HG03108 (cell line): ENCODE data around the gene CACFD1.
A peak's percentile ranks its signal among the peaks of the same experiment; 100 is the strongest.

Source experiments
- ATAC-seq: cut with Tn5 transposase; IDR thresholded peaks from one replicate; pipeline ENCODE4 v1.9.1; 2021; ENCODE audit warnings: moderate library complexity; ENCODE audit not compliant: unreplicated experiment

Gene CACFD1

DNA sequence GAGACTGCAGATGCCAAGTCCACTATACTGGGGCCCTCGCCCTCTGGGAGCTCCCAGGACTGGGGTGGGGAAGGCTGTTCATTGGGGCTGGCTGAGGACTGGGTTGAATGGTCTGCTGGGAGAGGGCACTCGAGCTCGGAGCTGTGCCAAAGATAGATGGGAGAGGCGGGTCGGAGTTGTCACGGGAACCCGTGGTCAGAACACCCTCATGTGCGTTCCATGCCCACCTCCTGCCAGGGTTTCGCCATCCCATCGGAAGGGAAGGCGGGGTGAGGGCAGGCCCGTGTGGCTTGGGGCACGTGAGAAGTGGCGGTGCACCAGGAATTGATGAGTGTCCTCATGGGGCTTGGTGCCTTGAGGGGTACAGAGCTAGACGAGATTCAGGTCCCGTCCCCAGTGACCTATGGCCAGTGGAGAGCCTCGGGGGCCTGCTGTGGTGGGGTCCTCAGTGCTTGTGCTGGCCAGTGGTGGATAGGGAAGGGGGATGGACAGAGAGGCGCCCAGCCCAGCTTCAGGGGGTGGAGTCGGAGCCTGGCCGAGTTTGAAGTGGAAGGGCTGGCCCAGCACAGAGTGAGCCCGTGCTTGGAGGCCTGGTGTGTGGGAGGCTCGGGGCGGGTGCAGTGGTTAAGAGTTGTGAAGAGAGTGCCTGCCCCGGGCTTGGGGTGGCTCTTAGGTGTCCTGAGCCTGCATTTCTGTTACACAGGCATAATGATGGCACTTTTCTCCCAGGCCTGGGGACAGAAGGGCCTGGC is 4.3 kb downstream of the CACFD1 start:
- ATAC-seq, result no peak

- no peak for ATAC-seq
Measured at GRCh38 chr9:133464638-133465037, 4.9 kb downstream of the CACFD1 start.

DNA sequence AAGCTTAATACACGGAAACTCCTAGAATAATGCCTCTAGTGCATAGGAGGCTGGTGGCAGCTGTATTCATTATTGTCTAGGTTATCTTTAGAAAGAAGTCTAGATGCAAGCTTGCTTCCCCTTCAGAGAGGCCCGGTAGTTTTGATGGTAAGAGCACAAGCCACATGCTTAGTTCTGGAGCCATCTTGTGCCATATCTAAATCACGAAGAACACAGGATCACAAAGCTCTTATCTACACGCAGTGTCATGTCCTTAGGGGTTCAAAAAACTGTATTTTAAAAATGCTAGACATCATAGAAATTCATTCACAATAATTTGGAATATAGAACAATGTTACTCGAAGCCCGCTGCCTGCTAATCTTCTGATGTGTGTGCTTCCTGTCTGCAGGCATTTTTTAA is 6.2 kb downstream of the CACFD1 start:
- ATAC-seq, result no peak

DNA sequence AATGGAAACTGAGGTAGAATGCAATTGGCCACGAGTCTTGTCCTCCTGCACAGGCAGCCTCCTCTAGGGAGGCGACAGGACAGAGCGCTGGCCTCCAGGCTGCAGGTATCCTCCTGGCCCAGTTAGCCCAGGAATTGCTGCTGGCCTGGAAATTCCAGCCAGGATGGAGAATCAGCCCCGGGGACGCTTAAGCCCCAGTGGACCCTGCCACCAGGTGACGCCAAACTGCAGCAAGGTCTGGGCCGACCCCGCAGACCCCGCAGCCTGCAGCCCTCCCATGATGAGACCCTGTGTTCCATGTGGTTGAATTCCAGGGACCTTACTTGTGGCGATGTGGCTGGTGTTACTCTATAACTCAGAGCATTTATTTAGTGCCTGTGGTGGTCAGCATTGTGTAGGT is 7.3 kb downstream of the CACFD1 start:
- ATAC-seq, result no peak

DNA sequence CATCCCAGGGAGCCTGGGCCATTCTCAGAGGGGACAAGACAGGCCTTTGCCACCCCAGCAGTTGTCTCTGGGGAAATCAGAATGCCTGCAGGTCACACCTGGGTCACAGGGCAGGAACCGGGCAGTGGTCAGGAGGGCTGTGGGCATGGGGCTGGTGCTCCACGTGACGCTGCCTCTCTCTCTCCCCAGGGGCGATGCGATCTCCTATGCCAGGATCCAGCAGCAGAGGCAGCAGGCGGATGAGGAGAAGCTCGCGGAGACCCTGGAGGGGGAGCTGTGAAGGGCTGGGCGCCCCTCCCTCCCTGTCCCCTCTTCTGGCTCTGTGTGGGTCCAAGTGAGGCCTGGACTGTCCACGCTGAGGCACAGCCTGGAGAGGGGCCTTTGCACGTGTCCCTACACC is 8.6 kb downstream of the CACFD1 start:
- ATAC-seq, result no peak

- ATAC-seq, result no peak
Measured at GRCh38 chr9:133468777-133469421, 9.1 kb downstream of the CACFD1 start.

- ATAC-seq, result no peak
Measured at GRCh38 chr9:133470427-133470924, 10.7 kb downstream of the CACFD1 start.

GRCh38 chr9:133470988-133471387 is 11.2 kb downstream of the CACFD1 start:
- no peak for ATAC-seq

DNA sequence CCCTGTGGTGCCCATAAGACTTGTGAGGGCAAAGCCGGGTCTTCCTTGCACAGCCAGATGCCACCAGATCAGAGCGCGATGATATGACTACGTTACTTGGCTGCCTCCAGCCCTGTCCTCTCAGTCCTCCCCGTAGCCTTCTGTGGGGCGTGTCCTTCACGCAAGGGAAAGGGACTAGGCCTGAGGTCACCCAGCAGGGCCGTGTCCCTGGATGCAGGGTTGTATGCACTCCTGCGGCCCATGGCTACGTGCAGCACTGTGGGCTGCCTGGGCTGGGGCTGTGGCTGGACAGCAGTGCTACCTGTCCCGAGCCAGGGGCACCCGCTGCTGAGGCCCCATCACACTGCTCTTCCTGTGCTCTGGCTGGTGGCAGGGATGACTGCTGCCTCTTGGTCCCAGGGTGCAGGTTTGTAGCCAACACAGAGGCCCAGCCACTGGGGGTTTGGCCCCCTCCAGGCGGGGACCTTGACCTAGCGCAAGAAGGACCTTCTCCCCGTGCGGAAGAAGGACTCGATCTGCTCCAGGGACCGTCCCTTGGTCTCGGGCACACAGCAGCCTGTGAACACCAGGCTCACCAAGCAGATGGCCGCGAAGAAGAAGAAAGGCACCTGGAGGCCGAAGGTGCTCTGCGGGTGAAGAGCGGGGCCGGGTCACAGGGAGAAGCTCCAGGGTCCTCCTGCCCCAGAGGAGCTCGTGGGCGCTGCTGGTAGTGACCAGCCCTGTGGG is 11.9 kb downstream of the CACFD1 start:
- ATAC-seq, result no peak

GRCh38 chr9:133472277-133472645 is 12.5 kb downstream of the CACFD1 start:
- ATAC-seq, result no peak

DNA sequence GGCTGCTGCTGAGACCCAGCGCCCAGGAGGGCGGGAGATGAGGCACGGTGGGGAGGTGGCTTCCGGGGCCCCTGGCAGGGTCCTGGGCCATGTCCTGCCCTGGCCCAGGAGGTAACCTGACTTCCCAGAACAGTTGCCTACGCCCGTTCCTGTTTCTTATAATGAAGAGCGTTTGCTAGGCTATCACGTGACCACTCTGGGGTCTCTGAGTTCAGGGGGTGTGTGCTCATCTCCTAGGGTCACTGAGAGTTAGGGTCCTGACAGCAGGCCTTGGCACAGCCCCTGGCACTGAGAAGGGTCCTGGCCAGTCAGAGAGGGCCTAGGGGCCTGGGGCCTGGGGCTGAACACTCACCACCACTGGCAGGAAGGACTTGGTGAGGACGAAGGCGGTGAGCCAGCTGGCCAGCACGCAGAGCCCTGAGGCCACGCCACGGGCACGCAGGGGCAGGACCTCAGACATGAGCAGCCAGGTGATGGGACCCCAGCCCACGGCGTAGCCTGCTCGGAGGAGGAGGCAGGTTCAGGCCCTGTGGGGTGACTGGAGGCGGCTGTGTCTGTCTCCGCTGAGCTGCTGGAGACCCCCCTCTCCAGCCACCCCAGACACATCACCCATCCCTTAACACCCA is 13.1 kb downstream of the CACFD1 start:
- no peak for ATAC-seq

DNA sequence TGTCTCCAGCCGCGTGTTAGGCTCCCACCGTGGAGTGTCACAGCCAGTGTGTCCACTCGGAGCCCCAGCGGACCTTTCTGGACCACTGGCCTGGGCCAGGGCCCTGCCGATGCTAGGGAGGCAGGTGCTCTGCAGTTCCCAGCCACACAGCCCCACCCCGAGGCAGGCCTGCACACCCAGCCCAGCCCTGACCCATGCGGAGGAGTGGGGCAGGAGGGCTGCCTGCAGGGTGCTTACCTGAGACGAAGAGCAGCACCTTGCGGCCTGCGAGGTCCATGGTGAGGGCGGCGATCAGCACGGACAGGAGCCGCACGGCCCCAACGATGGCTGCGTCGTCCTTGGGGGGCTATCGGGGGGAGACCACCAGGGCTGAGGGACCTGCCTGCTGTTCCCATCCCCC is 14.0 kb downstream of the CACFD1 start:
- no peak for ATAC-seq

DNA sequence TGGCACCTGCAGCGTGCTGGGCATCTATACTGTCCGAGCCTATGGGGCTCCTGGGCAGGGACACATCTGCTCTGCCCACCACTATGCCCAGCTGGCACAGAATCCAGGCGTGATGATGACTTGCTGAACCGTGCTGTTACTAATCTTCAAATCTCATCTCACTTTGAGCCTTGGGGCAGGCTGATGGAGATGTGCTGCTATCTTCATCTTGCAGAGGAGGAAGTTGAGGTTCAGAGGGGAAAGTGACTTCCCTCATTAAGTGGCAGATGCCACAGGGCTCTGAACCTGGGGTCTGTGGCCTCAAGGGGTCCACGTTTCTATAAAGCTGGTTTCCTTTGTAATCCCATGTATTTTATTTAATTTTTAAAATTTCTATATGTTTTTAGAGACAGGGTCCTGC is 14.4 kb downstream of the CACFD1 start:
- ATAC-seq, result no peak

DNA sequence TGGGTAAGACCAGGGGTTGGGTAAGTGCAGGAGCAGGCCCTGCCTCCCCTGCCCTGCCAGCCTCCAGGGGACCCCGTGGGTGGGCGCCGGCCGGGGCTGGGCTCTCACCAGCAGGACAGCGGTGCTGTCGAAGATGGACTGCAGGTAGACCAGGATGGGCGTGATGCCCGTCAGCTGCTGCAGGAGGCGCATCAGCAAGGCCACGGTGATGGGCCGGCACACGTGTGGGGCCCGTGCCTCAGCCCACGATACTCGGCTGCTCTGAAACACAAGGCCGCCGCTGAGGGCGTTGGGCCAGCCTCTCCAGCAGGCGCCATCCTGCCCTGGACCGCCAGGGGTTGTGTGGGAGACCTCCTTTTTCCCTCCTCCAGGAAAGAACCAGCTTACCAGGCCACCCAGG is 15.1 kb downstream of the CACFD1 start:
- ATAC-seq, result no peak

GRCh38 chr9:133475292-133476012 is 15.7 kb downstream of the CACFD1 start:
- no peak for ATAC-seq

GRCh38 chr9:133476036-133476931 is 16.5 kb downstream of the CACFD1 start:
- no peak for ATAC-seq

GRCh38 chr9:133476941-133477340 is 17.2 kb downstream of the CACFD1 start:
- ATAC-seq, result no peak

- no peak for ATAC-seq
Measured at GRCh38 chr9:133477461-133477860, 17.7 kb downstream of the CACFD1 start.

- ATAC-seq, result peak; percentile 29
Measured at GRCh38 chr9:133477992-133478850, 18.4 kb downstream of the CACFD1 start.
